HUES48 (cell line): ENCODE results near the gene SRPK2.
"Not testable (repeated sequence)": the region's sequence is repeated elsewhere in the genome, so short reads cannot be mapped to it uniquely, and the experiment has no call there.

Experiments
- H3K27ac ChIP-seq: one replicate; pipeline ENCODE4 v1.7.0; 2013; ENCODE audit warnings: low read depth, low read length, inconsistent platforms
- H3K27me3 ChIP-seq: 2 replicates; pipeline ENCODE4 v1.6.1; 2013; ENCODE audit warnings: mild to moderate bottlenecking, low read length; ENCODE audit not compliant: control insufficient read depth, insufficient read depth
- H3K36me3 ChIP-seq: 2 replicates; pipeline ENCODE4 v1.6.1; 2013; ENCODE audit warnings: low read length; ENCODE audit not compliant: control insufficient read depth, insufficient read depth
- H3K4me1 ChIP-seq: 2 replicates; pipeline ENCODE4 v1.6.1; 2013; ENCODE audit warnings: mild to moderate bottlenecking, low read length; ENCODE audit not compliant: control insufficient read depth, insufficient read depth
- H3K4me3 ChIP-seq: 2 replicates; pipeline ENCODE4 v1.5.1; 2013; ENCODE audit warnings: mild to moderate bottlenecking, low read depth, low read length
- H3K9ac ChIP-seq: 2 replicates; pipeline ENCODE4 v1.6.1; 2013; ENCODE audit warnings: mild to moderate bottlenecking, low read depth, low read length, moderate library complexity
- H3K9me3 ChIP-seq: 2 replicates; pipeline ENCODE4 v1.6.1; 2013; ENCODE audit warnings: low read length; ENCODE audit not compliant: control insufficient read depth, insufficient read depth

Gene SRPK2

GRCh38 chr7:105336009-105336408, 52.7 kb downstream of the SRPK2 start:
- H3K9ac ChIP-seq = no peak overlapping the region
- no peaks in the 10 kb centered on the region for H3K27me3 ChIP-seq
- H3K4me3 ChIP-seq = no peak overlapping the region
- no peak overlapping the region for H3K27ac ChIP-seq
- no peaks in the 10 kb centered on the region for H3K36me3 ChIP-seq
- no peaks in the 10 kb centered on the region for H3K9me3 ChIP-seq
- 0 out of 2 replicates have a peak, but pooled peaks cover 3% of the 10 kb centered on the region for H3K4me1 ChIP-seq

DNA sequence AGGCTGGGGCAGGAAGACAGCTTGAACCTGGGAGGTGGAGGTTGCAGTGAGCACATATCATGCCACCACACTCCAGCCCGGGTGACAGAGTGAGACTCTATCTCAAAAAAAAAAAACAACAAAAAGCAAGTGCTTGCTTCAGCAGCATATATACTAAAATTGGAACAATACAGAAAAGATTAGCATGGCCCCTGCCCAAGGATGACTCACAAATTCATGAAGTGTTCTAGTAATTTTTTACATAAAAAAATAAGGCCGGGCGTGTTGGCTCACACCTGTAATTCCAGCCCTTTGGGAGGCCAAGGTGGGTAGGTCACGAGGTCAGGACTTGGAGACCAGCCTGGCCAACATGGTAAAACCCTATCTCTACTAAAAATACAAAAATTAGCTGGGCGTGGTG, 56.1 kb downstream of the SRPK2 start:
- not testable (repeated sequence) for H3K4me3 ChIP-seq, H3K9ac ChIP-seq, H3K27ac ChIP-seq, H3K9me3 ChIP-seq, H3K27me3 ChIP-seq, H3K4me1 ChIP-seq, H3K36me3 ChIP-seq

- H3K27ac ChIP-seq = no peak overlapping the region
- H3K4me1 ChIP-seq = 0 out of 2 replicates have a peak, but pooled peaks cover 3% of the 10 kb centered on the region
These were observed 58.2 kb downstream of the SRPK2 start for GRCh38 chr7:105330526-105330925.

GRCh38 chr7:105327201-105327600, 61.5 kb downstream of the SRPK2 start:
- no peaks in the 10 kb centered on the region for H3K36me3 ChIP-seq
- H3K4me1 ChIP-seq = 0 out of 2 replicates have a peak, but pooled peaks cover 3% of the 10 kb centered on the region
- no peaks in the 10 kb centered on the region for H3K27me3 ChIP-seq
- H3K4me3 ChIP-seq = no peak overlapping the region
- no peaks in the 10 kb centered on the region for H3K9me3 ChIP-seq
- H3K9ac ChIP-seq = no peak overlapping the region
- H3K27ac ChIP-seq = no peak overlapping the region

More at GRCh38 chr7:105330526-105330925, 58.2 kb downstream of the SRPK2 start:
- Histone ChIP-seq H3K4me3 (no peak overlapping the region), H3K9me3 (no peaks in the 10 kb centered on the region), H3K9ac (no peak overlapping the region), H3K36me3 (no peaks in the 10 kb centered on the region), H3K27me3 (no peaks in the 10 kb centered on the region)

DNA sequence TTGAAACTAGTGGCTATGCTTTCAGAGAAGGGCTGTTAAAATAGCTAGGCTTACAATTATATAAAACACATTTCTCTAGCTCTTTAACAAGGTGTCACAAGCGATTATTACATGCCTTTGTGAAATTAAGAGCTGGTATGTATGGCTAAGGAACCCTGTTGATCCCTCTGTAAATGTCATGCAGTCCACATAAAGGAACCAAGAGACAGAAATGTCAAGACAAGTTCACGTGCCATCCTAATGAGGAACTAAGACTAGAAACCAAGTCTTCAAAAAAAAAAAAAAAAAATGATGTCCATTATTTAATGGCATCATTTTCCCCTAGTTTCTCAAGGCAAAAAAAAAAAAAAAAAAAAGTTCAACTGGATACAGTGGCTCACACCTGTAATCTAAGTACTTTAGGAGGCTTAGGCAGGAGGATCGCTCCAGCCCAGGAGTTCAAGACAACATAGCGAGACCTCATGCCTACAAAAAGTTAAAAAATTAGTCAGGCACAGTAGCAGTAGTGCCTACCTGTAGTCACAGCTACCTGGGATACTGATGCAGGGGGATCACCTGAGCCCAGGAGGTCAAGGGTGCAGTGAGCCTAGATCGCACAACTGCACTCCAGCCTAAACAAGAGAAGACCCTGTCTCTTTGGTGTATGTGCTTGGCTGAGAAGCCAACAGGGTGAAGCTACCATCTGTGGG, 63.4 kb downstream of the SRPK2 start:
- no peaks in the 10 kb centered on the region for H3K36me3 ChIP-seq
- H3K27ac ChIP-seq = no peak overlapping the region
- no peak overlapping the region for H3K4me3 ChIP-seq
- H3K9ac ChIP-seq = no peak overlapping the region
- H3K27me3 ChIP-seq = no peaks in the 10 kb centered on the region
- no peaks in the 10 kb centered on the region for H3K4me1 ChIP-seq
- H3K9me3 ChIP-seq = no peaks in the 10 kb centered on the region

DNA sequence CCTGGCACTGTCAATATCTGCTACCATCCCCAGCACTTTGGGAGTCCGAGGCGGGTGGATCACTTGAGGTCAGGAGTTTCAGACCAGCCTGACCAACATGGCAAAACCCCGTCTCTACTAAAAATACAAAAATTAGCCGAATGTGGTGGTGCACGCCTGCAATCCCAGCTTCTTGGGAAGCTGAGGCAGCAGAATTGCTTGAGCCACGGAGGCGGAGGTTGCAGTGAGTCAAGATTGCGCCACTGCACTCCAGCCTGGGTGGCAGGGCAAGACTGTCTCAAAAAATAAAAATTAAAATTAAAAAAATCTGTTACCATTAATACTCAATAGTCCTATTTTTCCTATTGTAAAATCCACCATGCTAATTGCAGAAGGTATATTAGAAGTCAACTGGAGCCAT, 64.1 kb downstream of the SRPK2 start:
- H3K9ac ChIP-seq, H3K4me3 ChIP-seq, H3K27me3 ChIP-seq, H3K9me3 ChIP-seq, H3K4me1 ChIP-seq, H3K27ac ChIP-seq, H3K36me3 ChIP-seq: not testable (repeated sequence)

- H3K4me1 ChIP-seq = no peaks in the 10 kb centered on the region
These were observed 65.4 kb downstream of the SRPK2 start for GRCh38 chr7:105323366-105323765.

DNA sequence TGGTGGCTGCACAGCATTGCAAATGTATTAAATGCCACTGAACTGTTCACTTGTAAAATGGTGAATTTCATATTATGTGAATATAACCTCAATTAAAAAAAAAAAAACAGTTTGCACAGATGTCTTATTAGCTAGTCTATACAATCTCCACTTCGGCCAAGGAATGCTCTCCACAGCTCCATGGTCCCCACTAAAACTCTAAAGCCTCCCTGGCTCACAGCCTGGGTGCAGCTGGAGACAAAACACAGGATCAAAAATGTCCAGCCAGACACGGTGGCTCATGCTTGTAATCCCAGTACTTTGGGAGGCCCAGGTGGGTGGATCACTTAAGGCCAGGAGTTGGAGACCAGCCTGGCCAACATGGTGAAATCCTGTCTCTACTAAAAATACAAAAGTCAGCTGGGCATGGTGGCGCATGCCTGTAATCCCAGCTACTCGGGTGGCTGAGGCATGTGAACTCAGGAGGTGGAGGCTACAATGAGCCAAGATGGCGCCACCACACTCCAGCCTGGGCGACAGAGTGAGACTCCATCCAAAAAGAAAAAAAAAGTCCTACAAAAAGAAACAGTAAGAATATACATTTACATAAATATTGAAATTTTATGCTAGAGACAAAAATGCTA, 66.0 kb downstream of the SRPK2 start:
- no peaks in the 10 kb centered on the region for H3K36me3 ChIP-seq
- no peak overlapping the region for H3K27ac ChIP-seq
- H3K9ac ChIP-seq = no peak overlapping the region
- no peaks in the 10 kb centered on the region for H3K27me3 ChIP-seq
- H3K4me3 ChIP-seq = no peak overlapping the region
- H3K4me1 ChIP-seq = no peaks in the 10 kb centered on the region
- H3K9me3 ChIP-seq = no peaks in the 10 kb centered on the region

More at GRCh38 chr7:105323366-105323765, 65.4 kb downstream of the SRPK2 start:
- no peaks in the 10 kb centered on the region for H3K9me3 ChIP-seq
- no peak overlapping the region for H3K27ac ChIP-seq
- no peak overlapping the region for H3K9ac ChIP-seq
- H3K27me3 ChIP-seq = no peaks in the 10 kb centered on the region
- H3K4me3 ChIP-seq = no peak overlapping the region
- no peaks in the 10 kb centered on the region for H3K36me3 ChIP-seq

DNA sequence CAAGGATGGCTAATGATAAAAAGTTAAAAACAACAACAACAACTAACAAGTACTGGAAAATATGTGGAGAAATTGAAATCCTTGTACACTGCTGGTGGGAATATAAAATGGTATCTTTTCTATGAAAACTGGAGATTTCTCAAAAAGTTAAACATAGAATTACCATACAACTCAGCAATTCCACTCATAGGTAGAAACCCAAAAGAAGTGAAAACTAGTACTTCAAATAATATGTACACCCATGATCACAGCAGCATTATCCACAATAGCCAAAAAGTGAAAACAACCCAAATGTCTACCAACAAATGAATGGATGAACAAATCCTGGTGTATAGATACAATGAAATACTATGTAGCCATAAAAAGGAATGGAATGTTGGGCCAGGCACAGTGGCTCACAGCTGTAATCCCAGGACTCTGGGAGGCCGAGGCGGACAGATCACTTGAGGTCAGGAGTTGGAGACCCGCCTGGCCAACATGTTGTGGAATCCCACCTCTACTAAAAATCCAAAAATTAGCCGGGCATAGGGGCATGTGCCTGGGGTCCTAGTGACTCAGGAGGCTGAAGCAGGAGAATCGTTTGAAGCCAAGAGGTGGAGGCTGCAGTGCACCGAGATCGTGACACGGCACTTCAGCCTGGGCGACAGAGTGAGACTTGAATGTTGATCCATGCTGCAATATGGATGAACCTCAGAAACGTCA, 66.8 kb downstream of the SRPK2 start:
- H3K27ac ChIP-seq = no peak overlapping the region
- H3K36me3 ChIP-seq = no peaks in the 10 kb centered on the region
- H3K4me1 ChIP-seq = no peaks in the 10 kb centered on the region
- no peaks in the 10 kb centered on the region for H3K27me3 ChIP-seq
- no peaks in the 10 kb centered on the region for H3K9me3 ChIP-seq
- no peak overlapping the region for H3K4me3 ChIP-seq
- H3K9ac ChIP-seq = no peak overlapping the region

- H3K9me3 ChIP-seq = no peaks in the 10 kb centered on the region
- H3K36me3 ChIP-seq = no peaks in the 10 kb centered on the region
- no peak overlapping the region for H3K27ac ChIP-seq
- no peaks in the 10 kb centered on the region for H3K27me3 ChIP-seq
- H3K4me3 ChIP-seq = no peak overlapping the region
- H3K9ac ChIP-seq = no peak overlapping the region
- H3K4me1 ChIP-seq = no peaks in the 10 kb centered on the region
These were observed 67.8 kb downstream of the SRPK2 start for GRCh38 chr7:105320896-105321295.

DNA sequence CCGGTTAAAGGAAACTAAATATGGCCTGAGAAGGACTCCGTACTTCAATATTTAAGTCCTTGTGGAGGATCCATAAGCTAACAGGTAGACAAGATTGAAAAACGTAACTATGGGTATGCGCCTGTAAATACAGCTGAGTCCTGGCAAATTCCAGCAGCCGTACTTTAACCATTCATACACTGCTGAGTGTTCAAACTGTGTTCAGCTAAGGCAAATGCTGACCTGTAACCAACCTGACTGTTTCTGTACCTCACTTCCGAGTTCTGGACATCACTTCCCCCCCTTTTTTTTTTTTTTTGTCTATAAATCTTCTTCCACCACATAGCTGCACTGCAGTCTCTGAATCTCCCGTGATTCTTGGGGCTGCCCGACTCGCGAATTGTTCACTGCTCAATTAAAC, 69.1 kb downstream of the SRPK2 start:
- Histone ChIP-seq H3K36me3 (no peaks in the 10 kb centered on the region), H3K27ac (no peak overlapping the region), H3K9ac (no peak overlapping the region), H3K27me3 (no peaks in the 10 kb centered on the region), H3K9me3 (no peaks in the 10 kb centered on the region), H3K4me3 (no peak overlapping the region), H3K4me1 (no peaks in the 10 kb centered on the region)
